WTC11 (cell line): ENCODE data around the gene VAMP2. TPM values are rescaled to one million over a fixed set of nuclear protein-coding genes. Genes with fewer than 3 reads are reported as not detected.

Experiments
- ARID4B ChIP-seq: sonication (generic); formaldehyde crosslinking; IDR thresholded peaks from 2 replicates; pipeline ENCODE4 v1.8.0; 2023; ENCODE audit warnings: missing genetic modification reagents, mild to moderate bottlenecking, borderline replicate concordance
- ATF2 ChIP-seq: sonication (generic); formaldehyde crosslinking; IDR thresholded peaks from 2 replicates; pipeline ENCODE4 v1.8.1; 2022; ENCODE audit warnings: low read depth, missing genetic modification reagents, borderline replicate concordance
- ATF3 ChIP-seq: sonication (generic); formaldehyde crosslinking; conservative IDR thresholded peaks from 2 replicates; pipeline ENCODE4 v1.8.1; 2022; ENCODE audit warnings: mild to moderate bottlenecking, missing genetic modification reagents
- ATF6 ChIP-seq: sonication (generic); formaldehyde crosslinking; IDR thresholded peaks from 2 replicates; pipeline ENCODE4 v1.8.1; 2023; ENCODE audit warnings: mild to moderate bottlenecking, missing genetic modification reagents
- CBFB ChIP-seq: sonication (generic); formaldehyde crosslinking; IDR thresholded peaks from 2 replicates; pipeline ENCODE4 v1.8.1; 2022; ENCODE audit warnings: mild to moderate bottlenecking, low read depth, missing genetic modification reagents
- CDX4 ChIP-seq: fragments of 250-450 bp; sonication (Bioruptor Pico); IDR thresholded peaks from 2 replicates; pipeline ENCODE4 v1.9.0; 2021; ENCODE audit warnings: moderate library complexity, mild to moderate bottlenecking, inconsistent platforms, borderline replicate concordance
- CREB1 ChIP-seq: sonication (generic); formaldehyde crosslinking; IDR thresholded peaks from 2 replicates; pipeline ENCODE4 v1.8.0; 2023; ENCODE audit warnings: mild to moderate bottlenecking, missing genetic modification reagents
- CREM ChIP-seq: sonication (generic); formaldehyde crosslinking; IDR thresholded peaks from 2 replicates; pipeline ENCODE4 v1.8.1; 2022; ENCODE audit warnings: mild to moderate bottlenecking, missing genetic modification reagents, moderate library complexity
- FOXJ3 ChIP-seq: sonication (generic); formaldehyde crosslinking; IDR thresholded peaks from 2 replicates; pipeline ENCODE4 v1.9.0; 2021; ENCODE audit warnings: missing genetic modification reagents, mild to moderate bottlenecking, borderline replicate concordance
- JAZF1 ChIP-seq: fragments of 250-450 bp; sonication (Bioruptor Pico); IDR thresholded peaks from 2 replicates; pipeline ENCODE4 v1.9.0; 2021; ENCODE audit warnings: moderate library complexity, mild to moderate bottlenecking, inconsistent platforms
- JUN ChIP-seq: sonication (generic); formaldehyde crosslinking; IDR thresholded peaks from 2 replicates; pipeline ENCODE4 v1.8.0; 2023; ENCODE audit warnings: mild to moderate bottlenecking, missing genetic modification reagents
- MXD4 ChIP-seq: fragments of 250-450 bp; sonication (Bioruptor Pico); IDR thresholded peaks from 2 replicates; pipeline ENCODE4 v1.8.0; 2021; ENCODE audit warnings: mild to moderate bottlenecking, moderate library complexity, borderline replicate concordance
- MYBL2 ChIP-seq: sonication (generic); formaldehyde crosslinking; IDR thresholded peaks from 2 replicates; pipeline ENCODE4 v1.8.1; 2023; ENCODE audit warnings: mild to moderate bottlenecking, moderate library complexity, missing genetic modification reagents
- PRDM15 ChIP-seq: sonication (generic); formaldehyde crosslinking; IDR thresholded peaks from 2 replicates; pipeline ENCODE4 v1.8.0; 2022; ENCODE audit warnings: missing genetic modification reagents
- SMAD3 ChIP-seq: sonication (generic); formaldehyde crosslinking; IDR thresholded peaks from 2 replicates; pipeline ENCODE4 v1.8.0; 2022; ENCODE audit warnings: missing genetic modification reagents, mild to moderate bottlenecking, borderline replicate concordance
- SMAD4 ChIP-seq: sonication (generic); formaldehyde crosslinking; IDR thresholded peaks from 2 replicates; pipeline ENCODE4 v1.8.0; 2022; ENCODE audit warnings: mild to moderate bottlenecking, missing genetic modification reagents
- SOX15 ChIP-seq: fragments of 250-450 bp; sonication (Bioruptor Pico); IDR thresholded peaks from 2 replicates; pipeline ENCODE4 v1.9.0; 2021; ENCODE audit warnings: mild to moderate bottlenecking
- STAT6 ChIP-seq: sonication (generic); formaldehyde crosslinking; conservative IDR thresholded peaks from 2 replicates; pipeline ENCODE4 v1.8.1; 2023; ENCODE audit warnings: mild to moderate bottlenecking, low read depth, missing genetic modification reagents, moderate library complexity
- TEAD4 ChIP-seq: sonication (generic); formaldehyde crosslinking; IDR thresholded peaks from 2 replicates; pipeline ENCODE4 v1.8.0; 2022; ENCODE audit warnings: mild to moderate bottlenecking, missing genetic modification reagents
- ZBTB43 ChIP-seq: sonication (generic); formaldehyde crosslinking; IDR thresholded peaks from 2 replicates; pipeline ENCODE4 v1.8.1; 2023; ENCODE audit warnings: mild to moderate bottlenecking, missing genetic modification reagents
- ZNF219 ChIP-seq: sonication (generic); formaldehyde crosslinking; IDR thresholded peaks from 2 replicates; pipeline ENCODE4 v1.8.0; 2023; ENCODE audit warnings: missing genetic modification reagents, mild to moderate bottlenecking, borderline replicate concordance
- total RNA-seq: library from RNA; stranded (reverse); gene quantifications from 3 replicates; pipeline ENCODE4 v1.2.3, GENCODE V29; 2021

Gene VAMP2
- total RNA-seq, 1 experiment from 2014 or later: 27.4 TPM

GRCh38 chr17:8186787-8187516 lies 24.2 kb upstream of the VAMP2 start (continued):
- TF ChIP-seq SMAD3 (CRISPR knock-in tag): peak; percentile 72; the same call in 1 of the 2 replicates
- TF ChIP-seq FOXJ3 (CRISPR knock-in tag): no peak
- TF ChIP-seq SMAD4 (CRISPR knock-in tag): no peak
- TF ChIP-seq JAZF1 (CRISPR knock-in tag): no peak
- peak; percentile 72; the same call in 1 of the 2 replicates for TF ChIP-seq JUN
- TF ChIP-seq CREM: peak; percentile 66
- peak; percentile 46; the same call in 1 of the 2 replicates for TF ChIP-seq ZBTB43 (CRISPR knock-in tag)
- TF ChIP-seq MYBL2 (CRISPR knock-in tag): no peak
- TF ChIP-seq STAT6 (CRISPR knock-in tag): no peak
- TF ChIP-seq ARID4B (CRISPR knock-in tag): peak; percentile 68
- no peak for TF ChIP-seq CBFB (CRISPR knock-in tag)
- TF ChIP-seq CREB1 (CRISPR knock-in tag): no peak
- no peak for TF ChIP-seq ATF6 (CRISPR knock-in tag)
- no peak for TF ChIP-seq SOX15
- TF ChIP-seq PRDM15 (CRISPR knock-in tag): peak; percentile 8; the same call in 1 of the 2 replicates
- no peak for TF ChIP-seq TEAD4 (CRISPR knock-in tag)
- no peak for TF ChIP-seq ATF2 (CRISPR knock-in tag)
- TF ChIP-seq ZNF219 (CRISPR knock-in tag): no peak
- TF ChIP-seq MXD4 (CRISPR knock-in tag): no peak
- no peak for TF ChIP-seq ATF3 (CRISPR knock-in tag)
- TF ChIP-seq CDX4 (CRISPR knock-in tag): no peak
